NCI-H2107 (cell line): ENCODE results near the gene CBFA2T3.

Experiments used
- DNase-seq: peaks from one replicate; lab custom pipeline; 2025; lab: John Stamatoyannopoulos, UW

The CBFA2T3 gene

GRCh38 chr16:88839745-88840599 lies 137.0 kb downstream of the CBFA2T3 start:
- DNase-seq = no peak

- DNase-seq = no peak
These were observed 137.9 kb downstream of the CBFA2T3 start for GRCh38 chr16:88839026-88839529.

- DNase-seq = no peak
These were observed 138.4 kb downstream of the CBFA2T3 start for GRCh38 chr16:88838566-88838965.

- DNase-seq = no peak
These were observed 139.2 kb downstream of the CBFA2T3 start for GRCh38 chr16:88837806-88838205.

- DNase-seq = no peak
These were observed 140.2 kb downstream of the CBFA2T3 start for GRCh38 chr16:88836791-88837190.

- no peak for DNase-seq
These were observed 141.2 kb downstream of the CBFA2T3 start for GRCh38 chr16:88835818-88836217.

- DNase-seq = no peak
These were observed 141.6 kb downstream of the CBFA2T3 start for GRCh38 chr16:88835383-88835782.

- DNase-seq = no peak
These were observed 142.3 kb downstream of the CBFA2T3 start for GRCh38 chr16:88834670-88835069.

GRCh38 chr16:88833086-88833485 lies 143.9 kb downstream of the CBFA2T3 start:
- DNase-seq = no peak

- DNase-seq = no peak
These were observed 145.2 kb downstream of the CBFA2T3 start for GRCh38 chr16:88831838-88832237.

GRCh38 chr16:88830783-88831182 lies 146.2 kb downstream of the CBFA2T3 start:
- DNase-seq = no peak

GRCh38 chr16:88830258-88830657 lies 146.7 kb downstream of the CBFA2T3 start:
- no peak for DNase-seq

- DNase-seq = no peak
These were observed 148.3 kb downstream of the CBFA2T3 start for GRCh38 chr16:88828711-88829110.

- no peak for DNase-seq
These were observed 149.3 kb downstream of the CBFA2T3 start for GRCh38 chr16:88827727-88828126.

- no peak for DNase-seq
These were observed 150.8 kb downstream of the CBFA2T3 start for GRCh38 chr16:88826070-88826840.

- no peak for DNase-seq
These were observed 151.9 kb downstream of the CBFA2T3 start for GRCh38 chr16:88825146-88825545.
